Neutrophil (primary cell): ENCODE results near the gene VAMP5.

Experiments used
- H3K27ac ChIP-seq: fragments of 200-600 bp; sonication (generic); 2 replicates; pipeline ENCODE4 v1.5.1; 2016; ENCODE audit warnings: mild to moderate bottlenecking, moderate library complexity
- H3K27me3 ChIP-seq: fragments of 200-600 bp; sonication (generic); 2 replicates; pipeline ENCODE4 v1.6.0; 2016; ENCODE audit warnings: mild to moderate bottlenecking
- H3K36me3 ChIP-seq: fragments of 200-600 bp; sonication (generic); 2 replicates; pipeline ENCODE4 v1.5.1; 2017
- H3K4me1 ChIP-seq, 2 experiments: fragments of 200-600 bp in 1 of 2; sonication (generic) in 1 of 2; 1 replicate in 1 of 2; 2 replicates in 1 of 2; pipeline versions ENCODE4 v1.5.1 to v1.6.1; 2013 to 2016; ENCODE audit warnings: low read depth in 1 of 2, low read length in 1 of 2, mild to moderate bottlenecking in 1 of 2, moderate library complexity in 1 of 2; ENCODE audit not compliant: control insufficient read depth in 1 of 2, insufficient read depth in 1 of 2
- H3K4me3 ChIP-seq, 2 experiments: fragments of 200-600 bp in 1 of 2; sonication (generic) in 1 of 2; 1 replicate in 1 of 2; 2 replicates in 1 of 2; pipeline ENCODE4 v1.5.1; 2013 to 2016; ENCODE audit warnings: low read depth in 1 of 2, low read length in 1 of 2, mild to moderate bottlenecking in 1 of 2, moderate library complexity in 1 of 2
- H3K9me3 ChIP-seq: fragments of 200-600 bp; sonication (generic); 2 replicates; pipeline ENCODE4 v1.5.1; 2016
- CTCF ChIP-seq: fragments of 200-600 bp; sonication (generic); IDR thresholded peaks from 2 replicates; pipeline ENCODE4 v1.5.1; 2016; ENCODE audit warnings: antibody characterized with exemption

The VAMP5 gene

GRCh38 chr2:85545780-85546240 is 38.4 kb upstream of the VAMP5 start:
- peaks cover 61% of the 10 kb centered on the region for H3K36me3 ChIP-seq
- peaks cover 25 to 29% of the 10 kb centered on the region in 2 experiments for H3K4me1 ChIP-seq
- H3K27me3 ChIP-seq: no peaks in the 10 kb centered on the region
- no peak overlapping the region for H3K4me3 ChIP-seq
- H3K9me3 ChIP-seq: no peaks in the 10 kb centered on the region
- TF ChIP-seq CTCF: no peak
- H3K27ac ChIP-seq: peak overlapping the region; percentile 28

GRCh38 chr2:85547089-85547858 is 37.0 kb upstream of the VAMP5 start:
- no peaks in the 10 kb centered on the region for H3K27me3 ChIP-seq
- H3K9me3 ChIP-seq: no peaks in the 10 kb centered on the region
- no peak for TF ChIP-seq CTCF
- H3K27ac ChIP-seq: peak overlapping the region; percentile 18
- peaks cover 52% of the 10 kb centered on the region for H3K36me3 ChIP-seq
- no peak overlapping the region for H3K4me3 ChIP-seq
- peaks cover 29 to 30% of the 10 kb centered on the region in 2 experiments for H3K4me1 ChIP-seq

GRCh38 chr2:85547859-85548607 is 36.2 kb upstream of the VAMP5 start:
- Histone ChIP-seq H3K4me3 (no peak overlapping the region), H3K27ac (no peak overlapping the region), H3K4me1 (peaks cover 30% of the 10 kb centered on the region in 2 experiments), H3K36me3 (peaks cover 52% of the 10 kb centered on the region), H3K9me3 (no peaks in the 10 kb centered on the region), H3K27me3 (no peaks in the 10 kb centered on the region)
- no peak for TF ChIP-seq CTCF

- Histone ChIP-seq H3K4me1 (peaks cover 30% of the 10 kb centered on the region in 2 experiments), H3K27ac (no peak overlapping the region), H3K27me3 (no peaks in the 10 kb centered on the region), H3K36me3 (peaks cover 52% of the 10 kb centered on the region), H3K4me3 (no peak overlapping the region), H3K9me3 (no peaks in the 10 kb centered on the region)
- TF ChIP-seq CTCF: no peak
These were observed 35.7 kb upstream of the VAMP5 start for GRCh38 chr2:85548608-85548900.

GRCh38 chr2:85549095-85549494 is 35.1 kb upstream of the VAMP5 start:
- Histone ChIP-seq H3K4me1 (peaks cover 30% of the 10 kb centered on the region in 2 experiments), H3K9me3 (no peaks in the 10 kb centered on the region), H3K4me3 (no peak overlapping the region), H3K36me3 (peaks cover 52% of the 10 kb centered on the region), H3K27ac (peak overlapping the region; percentile 79), H3K27me3 (no peaks in the 10 kb centered on the region)
- TF ChIP-seq CTCF: no peak
